ENCODE measurements around the gene NID2. TPM values are rescaled to one million over a fixed set of nuclear protein-coding genes. Genes with fewer than 3 reads are reported as not detected.

Gene NID2
- total and polyA plus RNA-seq, 4 donors = 2.8 to 56.6 (median 26.5) TPM

DNA sequence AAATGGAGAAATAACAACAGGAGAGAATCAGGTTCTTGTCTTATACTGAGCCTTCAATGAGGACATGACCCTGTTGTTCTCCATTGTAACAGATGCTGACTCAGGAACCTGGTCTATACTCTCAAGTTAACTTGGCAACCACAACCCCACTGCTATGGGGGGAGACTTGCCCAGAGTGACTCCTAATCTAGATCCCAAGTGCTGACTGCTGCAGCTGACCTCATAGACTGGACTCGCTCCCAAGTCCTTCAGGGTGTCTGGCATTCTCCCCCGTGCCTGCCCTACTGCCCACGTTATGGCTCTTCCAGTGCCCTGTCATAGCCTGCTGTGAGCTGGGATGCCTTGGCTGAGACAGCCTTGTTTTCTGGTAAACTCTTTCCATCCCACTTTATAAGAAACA lies 37.1 kb downstream of the NID2 start:
- DNase-seq = peak; percentile 83 to 91
- Histone ChIP-seq H3K27ac (ENCODE audit: low read depth in 1 of 2, low read length in 2 of 2) (no peak overlapping the region), H3K4me3 (ENCODE audit: low read length in 2 of 2) (no peak overlapping the region), H3K9me3 (ENCODE audit: control insufficient read depth, low read length) (no peaks in the 10 kb centered on the region), H3K4me1 (ENCODE audit: control insufficient read depth in 1 of 2, insufficient read depth in 2 of 2, low read length in 2 of 2) (peaks cover 0 to 3% of the 10 kb centered on the region in 2 donors), H3K36me3 (ENCODE audit: control insufficient read depth in 1 of 2, insufficient read depth in 2 of 2, low read length in 1 of 2) (no peaks in the 10 kb centered on the region), H3K27me3 (ENCODE audit: control insufficient read depth in 1 of 2, insufficient read depth in 2 of 2, low read length in 1 of 2) (no peaks in the 10 kb centered on the region)
- intact Hi-C loops (cut with DNase I) = loop anchor here (5.0 kb wide), 2 partner anchors 34 to 46 kb away; no protein-coding TSS in a partner anchor
- peak; percentile 90 for ATAC-seq (ENCODE audit: low FRiP score)
- WGBS, 2 donors = 4 to 9% methylated on average over 3 of the region's 3 CpGs

GRCh38 chr14:52029881-52030280 lies 39.0 kb downstream of the NID2 start:
- ATAC-seq (ENCODE audit: low FRiP score) = no peak
- H3K9me3 ChIP-seq (ENCODE audit: control insufficient read depth, low read length) = no peaks in the 10 kb centered on the region
- WGBS, 2 donors = 70 to 74% methylated on average over 1 of the region's 1 CpG
- H3K4me1 ChIP-seq (ENCODE audit: control insufficient read depth in 1 of 2, insufficient read depth in 2 of 2, low read length in 2 of 2) = peaks cover 0 to 3% of the 10 kb centered on the region in 2 donors
- no peaks in the 10 kb centered on the region for H3K27me3 ChIP-seq (ENCODE audit: control insufficient read depth in 1 of 2, insufficient read depth in 2 of 2, low read length in 1 of 2)
- intact Hi-C loops (cut with DNase I) = loop anchor here (5.0 kb wide), 2 partner anchors 33 to 47 kb away; no protein-coding TSS in a partner anchor
- no peak overlapping the region for H3K27ac ChIP-seq (ENCODE audit: low read depth in 1 of 2, low read length in 2 of 2)
- no peaks in the 10 kb centered on the region for H3K36me3 ChIP-seq (ENCODE audit: control insufficient read depth in 1 of 2, insufficient read depth in 2 of 2, low read length in 1 of 2)
- no peak overlapping the region for H3K4me3 ChIP-seq (ENCODE audit: low read length in 2 of 2)
- DNase-seq = no peak

GRCh38 chr14:52026901-52027300 lies 42.0 kb downstream of the NID2 start:
- Histone ChIP-seq H3K27ac (ENCODE audit: low read depth in 1 of 2, low read length in 2 of 2) (no peak overlapping the region), H3K4me1 (ENCODE audit: control insufficient read depth in 1 of 2, insufficient read depth in 2 of 2, low read length in 2 of 2) (no peaks in the 10 kb centered on the region), H3K27me3 (ENCODE audit: control insufficient read depth in 1 of 2, insufficient read depth in 2 of 2, low read length in 1 of 2) (no peaks in the 10 kb centered on the region), H3K9me3 (ENCODE audit: control insufficient read depth, low read length) (no peaks in the 10 kb centered on the region), H3K36me3 (ENCODE audit: control insufficient read depth in 1 of 2, insufficient read depth in 2 of 2, low read length in 1 of 2) (no peaks in the 10 kb centered on the region), H3K4me3 (ENCODE audit: low read length in 2 of 2) (no peak overlapping the region)
- 85 to 88% methylated on average over 10 of the region's 10 CpGs for WGBS, 2 donors
- ATAC-seq (ENCODE audit: low FRiP score) (no peak), DNase-seq (no peak)
- intact Hi-C loops (cut with DNase I) = no loop called here

- WGBS, 2 donors = 76 to 87% methylated on average over 8 of the region's 8 CpGs
- DNase-seq (no peak), ATAC-seq (ENCODE audit: low FRiP score) (no peak)
- H3K36me3 ChIP-seq (ENCODE audit: control insufficient read depth in 1 of 2, insufficient read depth in 2 of 2, low read length in 1 of 2) = no peaks in the 10 kb centered on the region
- H3K27ac ChIP-seq (ENCODE audit: low read depth in 1 of 2, low read length in 2 of 2) = peak overlapping the region in 1 of 2 donors; percentile 2
- H3K4me1 ChIP-seq (ENCODE audit: control insufficient read depth in 1 of 2, insufficient read depth in 2 of 2, low read length in 2 of 2) = no peaks in the 10 kb centered on the region
- intact Hi-C loops (cut with DNase I) = no loop called here
- H3K9me3 ChIP-seq (ENCODE audit: control insufficient read depth, low read length) = no peaks in the 10 kb centered on the region
- H3K27me3 ChIP-seq (ENCODE audit: control insufficient read depth in 1 of 2, insufficient read depth in 2 of 2, low read length in 1 of 2) = no peaks in the 10 kb centered on the region
- H3K4me3 ChIP-seq (ENCODE audit: low read length in 2 of 2) = no peak overlapping the region
These were observed 42.7 kb downstream of the NID2 start for GRCh38 chr14:52026017-52026660.

DNA sequence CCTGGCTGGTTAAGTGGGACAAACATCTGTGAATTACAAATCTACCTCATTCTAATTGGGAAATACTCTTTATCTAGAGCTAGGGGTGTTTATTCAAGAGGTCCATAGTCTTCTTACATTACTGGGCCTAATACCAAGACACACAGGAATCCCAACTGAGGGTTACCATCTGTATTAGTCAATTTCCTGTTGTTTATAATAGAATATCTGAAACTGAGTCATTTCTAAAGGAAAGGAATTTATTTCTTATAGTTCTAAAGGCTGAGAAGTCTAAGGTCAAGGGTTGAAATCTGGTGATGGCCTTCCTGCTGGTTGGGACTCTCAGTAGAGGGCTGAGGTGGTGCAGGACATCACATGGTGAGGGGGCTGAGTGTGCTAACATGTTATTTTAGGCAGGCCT lies 43.5 kb downstream of the NID2 start:
- DNase-seq (no peak), ATAC-seq (ENCODE audit: low FRiP score) (peak; percentile 8)
- intact Hi-C loops (cut with DNase I) = no loop called here
- Histone ChIP-seq H3K27ac (ENCODE audit: low read depth in 1 of 2, low read length in 2 of 2) (no peak overlapping the region), H3K27me3 (ENCODE audit: control insufficient read depth in 1 of 2, insufficient read depth in 2 of 2, low read length in 1 of 2) (no peaks in the 10 kb centered on the region), H3K9me3 (ENCODE audit: control insufficient read depth, low read length) (no peaks in the 10 kb centered on the region), H3K36me3 (ENCODE audit: control insufficient read depth in 1 of 2, insufficient read depth in 2 of 2, low read length in 1 of 2) (no peaks in the 10 kb centered on the region), H3K4me3 (ENCODE audit: low read length in 2 of 2) (no peak overlapping the region), H3K4me1 (ENCODE audit: control insufficient read depth in 1 of 2, insufficient read depth in 2 of 2, low read length in 2 of 2) (no peaks in the 10 kb centered on the region)

DNA sequence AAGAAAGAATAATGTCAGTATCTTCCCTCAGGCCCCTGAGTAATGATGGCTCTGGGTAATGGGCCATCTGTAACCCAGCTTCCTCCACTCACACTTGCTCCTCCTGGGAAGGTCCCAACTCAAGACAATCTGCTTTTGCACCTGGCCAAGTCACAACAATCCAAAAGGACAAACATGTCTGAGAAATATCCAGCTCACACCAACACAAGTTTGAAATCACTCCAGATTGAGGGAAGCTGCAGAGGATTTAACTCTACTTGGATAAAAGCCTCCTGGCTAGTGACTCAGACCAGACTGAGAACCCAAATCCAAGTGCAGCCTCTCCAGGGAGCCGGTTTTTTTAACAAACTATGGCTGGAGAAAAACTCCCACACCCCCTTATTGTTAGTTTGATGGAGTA lies 45.3 kb downstream of the NID2 start:
- peaks cover 0 to 1% of the 10 kb centered on the region in 2 donors for H3K36me3 ChIP-seq (ENCODE audit: control insufficient read depth in 1 of 2, insufficient read depth in 2 of 2, low read length in 1 of 2)
- H3K27me3 ChIP-seq (ENCODE audit: control insufficient read depth in 1 of 2, insufficient read depth in 2 of 2, low read length in 1 of 2) = no peaks in the 10 kb centered on the region
- 5 to 9% methylated on average over 1 of the region's 1 CpG for WGBS, 2 donors
- ATAC-seq (ENCODE audit: low FRiP score) = peak; percentile 55
- no peak for DNase-seq
- H3K4me1 ChIP-seq (ENCODE audit: control insufficient read depth in 1 of 2, insufficient read depth in 2 of 2, low read length in 2 of 2) = no peaks in the 10 kb centered on the region
- H3K9me3 ChIP-seq (ENCODE audit: control insufficient read depth, low read length) = no peaks in the 10 kb centered on the region
- no peak overlapping the region for H3K4me3 ChIP-seq (ENCODE audit: low read length in 2 of 2)
- intact Hi-C loops (cut with DNase I) = no loop called here
- H3K27ac ChIP-seq (ENCODE audit: low read depth in 1 of 2, low read length in 2 of 2) = no peak overlapping the region

GRCh38 chr14:52021957-52022600 lies 46.8 kb downstream of the NID2 start:
- no peaks in the 10 kb centered on the region for H3K27me3 ChIP-seq (ENCODE audit: control insufficient read depth in 1 of 2, insufficient read depth in 2 of 2, low read length in 1 of 2)
- no peaks in the 10 kb centered on the region for H3K4me1 ChIP-seq (ENCODE audit: control insufficient read depth in 1 of 2, insufficient read depth in 2 of 2, low read length in 2 of 2)
- no peak overlapping the region for H3K27ac ChIP-seq (ENCODE audit: low read depth in 1 of 2, low read length in 2 of 2)
- intact Hi-C loops (cut with DNase I) = no loop called here
- no peaks in the 10 kb centered on the region for H3K9me3 ChIP-seq (ENCODE audit: control insufficient read depth, low read length)
- DNase-seq (no peak), ATAC-seq (ENCODE audit: low FRiP score) (no peak)
- WGBS, 2 donors = 71 to 73% methylated on average over 6 of the region's 6 CpGs
- peaks cover 0 to 1% of the 10 kb centered on the region in 2 donors for H3K36me3 ChIP-seq (ENCODE audit: control insufficient read depth in 1 of 2, insufficient read depth in 2 of 2, low read length in 1 of 2)
- H3K4me3 ChIP-seq (ENCODE audit: low read length in 2 of 2) = no peak overlapping the region

DNA sequence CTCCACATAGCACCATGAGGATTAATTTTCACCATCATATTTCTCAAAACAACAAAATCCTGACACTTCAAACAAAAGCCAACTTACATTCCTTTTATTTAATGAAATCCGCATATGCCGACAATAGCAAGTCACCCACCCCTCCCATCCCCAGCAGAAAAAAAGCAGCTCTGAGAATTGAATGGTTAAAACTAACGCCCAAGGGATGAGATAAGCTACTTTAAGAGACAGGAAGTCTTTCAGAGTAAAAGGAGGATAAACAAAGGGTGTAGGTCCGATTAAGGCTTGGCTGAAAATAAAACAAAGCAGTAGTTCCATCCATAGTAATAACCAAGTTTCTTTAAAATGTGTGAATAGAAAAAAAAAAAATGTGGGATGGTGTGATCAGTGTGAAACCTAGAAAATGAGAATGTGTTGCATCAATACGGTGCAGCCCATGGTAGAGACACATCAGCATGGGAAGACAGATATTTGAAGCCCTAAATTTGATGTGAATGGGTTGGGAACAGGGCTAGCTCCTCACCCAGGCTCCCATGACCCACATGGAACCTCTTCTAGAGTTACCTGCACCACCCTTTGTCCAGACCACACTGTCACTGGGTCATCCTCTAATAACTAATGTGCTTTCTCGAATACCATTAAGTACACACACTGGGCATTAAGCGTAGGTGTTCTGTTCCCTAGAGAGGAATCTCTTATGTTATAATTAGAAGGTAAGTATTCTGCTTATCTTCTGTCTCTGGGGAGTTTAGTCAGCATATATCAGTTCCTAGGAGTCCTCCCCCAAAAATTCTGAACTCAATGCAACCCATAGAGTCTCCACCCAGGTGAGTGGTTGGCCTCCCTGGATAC lies 47.8 kb downstream of the NID2 start:
- WGBS, 2 donors = 64 to 69% methylated on average over 7 of the region's 7 CpGs
- ATAC-seq (ENCODE audit: low FRiP score) = no peak

More for the DNA sequence above, 47.8 kb downstream of the NID2 start:
- DNase-seq = no peak
- H3K27ac ChIP-seq (ENCODE audit: low read depth in 1 of 2, low read length in 2 of 2) = no peak overlapping the region
- no peaks in the 10 kb centered on the region for H3K4me1 ChIP-seq (ENCODE audit: control insufficient read depth in 1 of 2, insufficient read depth in 2 of 2, low read length in 2 of 2)
- H3K4me3 ChIP-seq (ENCODE audit: low read length in 2 of 2) = no peak overlapping the region
- intact Hi-C loops (cut with DNase I) = no loop called here
- H3K27me3 ChIP-seq (ENCODE audit: control insufficient read depth in 1 of 2, insufficient read depth in 2 of 2, low read length in 1 of 2) = no peaks in the 10 kb centered on the region
- peaks cover 0 to 1% of the 10 kb centered on the region in 2 donors for H3K36me3 ChIP-seq (ENCODE audit: control insufficient read depth in 1 of 2, insufficient read depth in 2 of 2, low read length in 1 of 2)
- no peaks in the 10 kb centered on the region for H3K9me3 ChIP-seq (ENCODE audit: control insufficient read depth, low read length)
